HS-5 (cell line): Measurements from ENCODE around the gene DNAH17.

Experiments used
- DNase-seq: peaks from one replicate; pipeline ENCODE4 v3.0.0-alpha.2; 2012; ENCODE audit warnings: low read depth

The DNAH17 gene, protein sequence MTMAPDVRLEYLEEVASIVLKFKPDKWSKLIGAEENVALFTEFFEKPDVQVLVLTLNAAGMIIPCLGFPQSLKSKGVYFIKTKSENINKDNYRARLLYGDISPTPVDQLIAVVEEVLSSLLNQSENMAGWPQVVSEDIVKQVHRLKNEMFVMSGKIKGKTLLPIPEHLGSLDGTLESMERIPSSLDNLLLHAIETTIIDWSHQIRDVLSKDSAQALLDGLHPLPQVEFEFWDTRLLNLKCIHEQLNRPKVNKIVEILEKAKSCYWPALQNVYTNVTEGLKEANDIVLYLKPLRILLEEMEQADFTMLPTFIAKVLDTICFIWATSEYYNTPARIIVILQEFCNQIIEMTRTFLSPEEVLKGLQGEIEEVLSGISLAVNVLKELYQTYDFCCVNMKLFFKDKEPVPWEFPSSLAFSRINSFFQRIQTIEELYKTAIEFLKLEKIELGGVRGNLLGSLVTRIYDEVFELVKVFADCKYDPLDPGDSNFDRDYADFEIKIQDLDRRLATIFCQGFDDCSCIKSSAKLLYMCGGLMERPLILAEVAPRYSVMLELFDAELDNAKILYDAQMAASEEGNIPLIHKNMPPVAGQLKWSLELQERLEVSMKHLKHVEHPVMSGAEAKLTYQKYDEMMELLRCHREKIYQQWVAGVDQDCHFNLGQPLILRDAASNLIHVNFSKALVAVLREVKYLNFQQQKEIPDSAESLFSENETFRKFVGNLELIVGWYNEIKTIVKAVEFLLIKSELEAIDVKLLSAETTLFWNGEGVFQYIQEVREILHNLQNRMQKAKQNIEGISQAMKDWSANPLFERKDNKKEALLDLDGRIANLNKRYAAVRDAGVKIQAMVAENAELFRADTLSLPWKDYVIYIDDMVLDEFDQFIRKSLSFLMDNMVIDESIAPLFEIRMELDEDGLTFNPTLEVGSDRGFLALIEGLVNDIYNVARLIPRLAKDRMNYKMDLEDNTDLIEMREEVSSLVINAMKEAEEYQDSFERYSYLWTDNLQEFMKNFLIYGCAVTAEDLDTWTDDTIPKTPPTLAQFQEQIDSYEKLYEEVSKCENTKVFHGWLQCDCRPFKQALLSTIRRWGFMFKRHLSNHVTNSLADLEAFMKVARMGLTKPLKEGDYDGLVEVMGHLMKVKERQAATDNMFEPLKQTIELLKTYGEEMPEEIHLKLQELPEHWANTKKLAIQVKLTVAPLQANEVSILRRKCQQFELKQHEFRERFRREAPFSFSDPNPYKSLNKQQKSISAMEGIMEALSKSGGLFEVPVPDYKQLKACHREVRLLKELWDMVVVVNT (N-terminal part only)

DNA sequence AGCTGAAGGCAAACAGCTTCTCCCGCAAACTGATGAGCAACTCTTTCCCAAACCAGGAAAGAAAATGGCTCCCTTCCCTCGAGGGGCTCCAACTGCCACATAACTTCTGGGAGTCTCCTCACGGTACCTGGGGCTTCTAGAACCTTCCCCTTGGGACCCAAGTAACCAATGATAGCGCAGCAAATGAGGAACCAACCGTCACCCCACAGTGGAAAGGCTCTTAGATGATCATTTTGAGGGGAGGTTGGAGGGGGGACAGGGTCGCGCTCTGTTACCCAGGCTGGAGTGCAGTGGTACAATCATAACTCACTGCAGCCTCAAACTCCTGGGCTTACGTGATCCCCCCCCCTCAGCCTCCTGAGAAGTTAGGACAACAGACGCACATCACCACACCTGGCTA lies at the start of gene DNAH17:
DNAH17 (minus strand) TSS at position 101 of the 400 bp plus-strand sequence. CDS start 2,339 bp downstream, outside the sequence.
- no peak for DNase-seq

GRCh38 chr17:78624324-78625151 lies 47.3 kb upstream of the DNAH17 start:
- DNase-seq, result no peak

- DNase-seq, result no peak
These were observed 46.3 kb upstream of the DNAH17 start for GRCh38 chr17:78623541-78623940.

DNA sequence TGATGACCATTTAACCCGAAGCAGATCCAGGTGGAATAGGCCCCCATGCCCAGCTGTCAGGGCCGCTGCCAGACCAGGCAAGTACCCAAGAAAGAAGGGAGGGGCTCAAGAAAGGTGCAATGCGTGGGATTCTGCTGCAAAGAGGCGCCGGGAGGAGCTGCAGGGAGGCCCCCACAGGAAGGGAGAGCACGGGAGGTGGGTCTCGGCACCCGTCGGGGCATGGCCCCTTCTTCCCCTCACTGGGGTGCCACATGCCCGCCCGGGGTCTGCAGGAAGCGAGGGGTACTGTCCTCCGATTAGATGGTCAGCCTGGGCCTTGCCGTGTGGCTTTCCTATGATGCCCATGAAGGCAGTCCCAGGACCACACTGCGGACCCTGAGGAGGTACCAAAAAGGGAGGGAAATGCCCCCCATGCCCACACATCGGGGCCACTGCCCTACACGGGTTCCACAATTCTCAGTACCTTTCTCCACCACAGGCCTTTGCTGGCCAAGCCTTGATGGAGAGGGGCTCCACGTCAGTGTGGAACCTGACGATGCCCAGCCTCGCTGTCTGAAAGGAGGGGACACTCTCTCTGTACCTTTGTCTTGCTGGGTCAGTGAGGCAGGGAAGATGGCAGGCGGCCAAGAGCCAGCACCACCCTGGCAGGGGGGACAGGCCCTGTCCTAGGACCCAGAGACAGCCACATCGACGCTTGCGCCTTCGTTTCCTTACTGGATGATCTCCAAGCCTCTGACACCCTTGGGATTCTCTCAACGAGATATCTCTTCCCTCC lies 45.5 kb upstream of the DNAH17 start:
- no peak for DNase-seq

- DNase-seq, result no peak
These were observed 44.7 kb upstream of the DNAH17 start for GRCh38 chr17:78621720-78622490.

DNA sequence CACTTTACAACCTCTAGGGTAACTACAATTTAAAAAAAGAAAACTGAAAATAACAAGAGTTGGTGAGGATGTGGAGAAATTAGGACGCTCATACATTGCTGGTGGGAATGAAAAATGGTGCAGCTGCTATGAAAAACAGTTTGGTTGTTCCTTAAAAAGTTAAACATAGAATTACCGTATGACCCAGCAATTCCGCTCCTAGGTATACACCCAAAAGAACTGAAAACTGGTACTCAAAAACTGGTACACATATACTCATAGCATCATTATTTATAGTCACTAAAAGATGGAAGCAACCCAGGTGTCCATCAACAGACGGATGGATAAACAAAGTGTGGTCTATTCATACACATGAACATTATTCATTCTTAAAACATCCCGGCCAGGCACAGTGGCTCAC lies 42.9 kb upstream of the DNAH17 start:
- DNase-seq, result no peak

DNA sequence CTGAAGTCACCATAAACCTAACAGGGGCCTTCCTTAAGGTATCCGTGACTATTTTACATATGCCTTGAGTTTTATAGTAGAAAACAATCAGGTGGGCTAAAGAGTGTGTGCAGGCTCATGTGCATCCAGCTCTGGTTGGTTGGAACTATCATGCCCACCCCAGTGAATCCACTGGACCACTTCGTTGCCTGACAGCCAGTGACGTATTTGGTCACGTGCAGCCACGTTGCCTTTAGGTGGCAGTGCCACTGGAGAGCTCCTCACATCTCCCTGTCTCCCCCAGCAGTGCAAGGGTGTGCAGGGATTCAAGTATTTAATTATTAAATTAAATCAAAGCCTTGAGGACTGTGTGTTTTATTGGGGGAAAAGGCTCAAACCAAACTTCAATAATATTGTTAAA lies 42.1 kb upstream of the DNAH17 start:
- no peak for DNase-seq

DNA sequence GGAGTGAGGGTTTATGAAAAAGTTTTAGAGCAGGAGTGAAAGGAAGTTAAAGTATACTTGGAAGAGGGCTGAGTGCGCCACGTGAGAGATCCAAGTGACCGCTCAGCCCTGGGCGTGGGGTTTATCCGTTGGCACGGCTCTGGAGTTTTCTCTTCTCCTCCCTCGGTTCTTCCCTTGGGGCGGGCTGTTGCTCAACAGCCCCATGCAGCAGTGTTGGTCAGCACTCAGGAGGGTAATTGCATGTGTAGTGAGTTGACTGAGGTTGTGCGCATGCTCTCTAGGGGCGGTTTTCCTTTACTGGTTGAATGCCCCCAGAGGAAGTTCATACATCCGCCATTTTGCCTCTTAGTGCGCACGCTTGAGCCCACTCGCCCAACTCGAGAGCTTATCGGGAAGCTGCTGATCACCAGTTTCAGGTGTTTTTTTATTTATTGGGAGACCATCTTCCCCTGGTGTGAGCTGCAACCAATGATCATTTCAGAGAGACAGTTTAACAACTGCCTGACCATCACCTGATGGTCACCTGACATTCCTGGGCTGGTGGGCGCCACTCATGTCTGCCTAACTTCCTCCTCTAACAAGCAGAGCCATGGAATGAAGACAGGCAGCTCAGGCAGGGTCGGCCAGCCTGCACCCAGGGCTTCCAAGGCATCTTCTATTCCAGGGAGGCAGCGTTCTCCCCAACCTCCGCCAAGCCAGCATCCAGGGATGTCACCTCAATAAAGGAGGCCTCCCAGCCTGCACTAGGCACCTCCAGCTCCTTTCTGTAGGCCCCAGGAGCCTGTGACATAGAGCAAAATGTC lies 41.3 kb upstream of the DNAH17 start:
- no peak for DNase-seq

DNA sequence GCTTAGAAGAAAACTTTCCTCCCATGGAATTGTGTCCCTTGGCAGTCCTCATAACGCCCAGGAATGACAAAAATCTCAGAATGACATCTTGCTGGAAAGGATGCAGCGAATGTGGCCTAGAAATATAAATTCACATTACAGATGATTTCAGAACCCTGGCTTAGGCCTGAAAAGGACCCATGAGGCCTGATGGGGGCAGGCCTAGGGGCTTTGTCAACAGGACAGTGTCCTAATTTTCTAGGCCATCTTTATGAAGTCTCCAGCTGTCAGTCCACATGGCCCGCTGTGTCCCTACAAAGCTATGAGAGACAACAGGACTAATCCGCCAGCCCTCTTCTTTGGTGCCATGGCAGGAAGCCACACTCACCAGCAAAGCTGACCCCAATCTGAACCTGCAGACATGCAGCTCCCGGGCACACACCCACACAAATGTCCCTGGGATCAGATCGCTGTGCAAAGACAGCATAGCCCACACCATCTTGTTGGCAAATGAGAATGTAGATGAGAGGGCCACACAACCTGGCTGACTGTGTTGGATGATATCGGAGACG lies 40.4 kb upstream of the DNAH17 start:
- DNase-seq, result no peak

GRCh38 chr17:78616946-78617345 lies 39.8 kb upstream of the DNAH17 start:
- no peak for DNase-seq

DNA sequence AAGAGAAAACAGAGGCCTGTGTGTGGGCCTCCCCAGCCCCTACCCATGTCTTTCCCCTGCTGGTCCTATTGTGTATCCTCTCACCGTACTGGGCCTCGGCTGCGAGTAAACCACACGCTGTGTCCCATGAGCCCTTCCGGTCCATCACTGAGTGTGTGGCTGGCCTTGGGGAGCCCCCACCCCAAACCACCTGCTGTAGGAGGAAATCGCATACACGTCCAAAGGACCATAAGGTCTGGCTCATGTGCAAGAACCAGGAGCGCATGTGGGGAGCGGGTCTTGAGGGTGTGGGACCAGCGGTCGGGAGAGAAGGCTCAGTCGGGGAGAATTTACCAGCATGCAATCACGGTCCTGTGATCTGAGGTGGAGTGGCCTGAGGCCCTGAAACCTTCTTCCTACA lies 38.4 kb upstream of the DNAH17 start:
- no peak for DNase-seq

- DNase-seq, result no peak
These were observed 36.2 kb upstream of the DNAH17 start for GRCh38 chr17:78613416-78613815.

DNA sequence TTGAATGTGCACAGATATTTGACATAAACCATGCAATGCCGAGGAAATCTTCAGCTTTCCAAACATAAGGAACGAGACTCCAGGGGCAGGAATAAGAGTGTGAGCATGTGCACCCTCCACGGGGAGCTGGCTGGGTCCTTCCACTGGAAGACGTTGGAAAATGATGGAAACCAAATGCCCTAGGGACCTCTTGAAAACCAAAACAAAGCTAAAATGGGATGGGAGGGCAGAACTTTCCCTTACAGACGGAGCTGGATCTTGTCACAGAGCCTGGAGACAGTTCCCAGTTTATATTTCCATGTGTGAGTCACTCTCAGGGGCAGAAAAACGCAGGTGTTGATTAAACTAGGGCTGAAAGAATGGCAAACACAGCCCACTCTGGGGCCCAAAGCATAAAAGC lies 34.4 kb upstream of the DNAH17 start:
- DNase-seq, result no peak

GRCh38 chr17:78610951-78611511 lies 33.8 kb upstream of the DNAH17 start:
- DNase-seq, result no peak

DNA sequence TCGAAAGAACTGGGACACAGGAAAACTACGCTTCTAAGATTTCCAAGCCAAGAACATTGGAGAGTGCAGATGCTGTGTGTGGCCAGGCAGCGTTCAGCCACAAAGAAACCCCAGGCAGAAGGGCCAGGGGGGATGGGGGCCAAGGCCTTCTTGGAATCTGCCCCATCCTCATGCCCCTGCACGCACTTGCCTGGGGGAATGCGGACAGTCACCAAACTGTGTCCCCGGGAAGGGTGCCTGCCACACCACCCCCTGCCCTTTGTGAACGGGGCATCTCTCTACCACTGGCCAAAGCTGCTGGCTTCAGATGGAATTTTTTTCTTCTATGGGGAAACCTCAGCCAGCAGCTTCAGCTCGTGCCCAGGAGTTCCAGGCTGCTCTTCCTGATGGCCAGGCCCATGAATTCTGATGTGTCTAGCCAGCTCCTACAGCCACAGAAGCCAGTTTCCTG lies 32.0 kb upstream of the DNAH17 start:
- no peak for DNase-seq

- DNase-seq, result no peak
These were observed 31.6 kb upstream of the DNAH17 start for GRCh38 chr17:78608804-78609186.

DNA sequence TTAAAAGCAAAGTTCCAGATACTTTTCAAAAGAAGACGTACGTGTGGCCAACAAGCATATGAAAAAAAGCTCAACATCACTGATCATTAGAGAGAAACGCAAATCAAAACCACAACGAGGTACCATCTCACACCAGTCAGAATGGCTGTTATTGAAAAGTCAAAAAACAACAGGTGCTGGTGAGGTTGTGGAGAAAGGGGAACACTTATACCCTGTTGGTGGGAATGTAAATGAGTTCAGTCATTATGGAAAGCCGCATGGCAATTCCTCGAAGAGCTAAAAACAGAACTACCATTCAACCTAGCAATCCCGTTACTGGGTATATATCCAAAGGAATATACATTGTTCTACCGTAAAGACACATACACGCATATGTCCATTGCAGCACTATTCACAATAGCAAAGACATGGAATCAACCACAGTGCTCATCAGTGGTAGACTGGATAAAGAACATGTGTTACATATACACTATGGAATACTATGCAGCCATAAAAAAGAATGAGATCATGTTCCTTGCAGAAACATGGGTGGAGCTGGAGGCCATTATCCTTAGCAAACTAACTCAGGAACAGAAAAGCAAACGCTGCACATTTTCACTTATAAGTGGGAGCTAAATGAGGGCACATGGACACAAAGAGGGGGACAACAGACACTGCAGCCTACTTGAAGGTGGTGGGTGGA lies 31.1 kb upstream of the DNAH17 start:
- DNase-seq, result no peak

- DNase-seq, result no peak
These were observed 29.8 kb upstream of the DNAH17 start for GRCh38 chr17:78607038-78607437.
